Putamen (tissue), 1 donor: ENCODE measurements around the gene SFXN1.

Experiments used
- DNase-seq: peaks from one replicate; pipeline ENCODE4 v3.0.0-alpha.2; 2016; ENCODE audit warnings: low spot score

Gene SFXN1

GRCh38 chr5:175541264-175541663, 62.9 kb downstream of the SFXN1 start:
- no peak for DNase-seq

DNA sequence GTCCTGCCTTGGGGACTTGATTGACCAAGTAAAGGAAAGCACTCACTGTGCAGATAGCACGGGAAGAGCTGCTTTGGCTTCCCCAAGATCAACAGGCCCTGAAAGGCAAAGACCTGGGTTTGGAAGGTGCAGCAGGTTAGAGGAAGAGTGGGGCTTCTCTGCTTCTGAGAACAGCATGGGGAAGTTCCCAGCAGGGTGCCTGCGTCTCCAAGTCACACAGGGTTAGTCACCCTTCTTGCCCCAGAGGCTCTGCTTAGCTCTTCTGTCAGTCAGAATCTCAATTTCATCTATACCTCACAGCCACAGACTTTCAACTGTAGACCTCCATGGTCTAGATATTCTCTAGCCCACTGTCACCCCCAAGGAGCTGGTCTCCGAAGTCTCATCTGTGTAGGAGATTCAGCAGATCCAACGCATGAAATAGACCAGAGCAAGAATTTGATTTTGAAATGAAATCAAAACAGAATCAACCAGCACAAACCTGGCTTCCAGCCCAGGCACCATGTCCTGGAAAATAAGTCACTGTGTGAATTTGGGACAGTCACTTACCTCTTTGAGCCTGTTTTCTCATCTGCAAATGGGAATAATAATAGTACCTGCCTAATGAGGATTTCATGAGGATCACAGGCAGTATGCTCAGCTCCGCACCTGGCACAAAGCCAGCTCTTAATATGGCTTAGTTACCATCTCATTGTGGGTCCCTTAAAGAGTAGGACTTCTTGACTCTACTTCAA, 64.0 kb downstream of the SFXN1 start:
- DNase-seq, result no peak

GRCh38 chr5:175542966-175543235, 64.5 kb downstream of the SFXN1 start:
- no peak for DNase-seq

DNA sequence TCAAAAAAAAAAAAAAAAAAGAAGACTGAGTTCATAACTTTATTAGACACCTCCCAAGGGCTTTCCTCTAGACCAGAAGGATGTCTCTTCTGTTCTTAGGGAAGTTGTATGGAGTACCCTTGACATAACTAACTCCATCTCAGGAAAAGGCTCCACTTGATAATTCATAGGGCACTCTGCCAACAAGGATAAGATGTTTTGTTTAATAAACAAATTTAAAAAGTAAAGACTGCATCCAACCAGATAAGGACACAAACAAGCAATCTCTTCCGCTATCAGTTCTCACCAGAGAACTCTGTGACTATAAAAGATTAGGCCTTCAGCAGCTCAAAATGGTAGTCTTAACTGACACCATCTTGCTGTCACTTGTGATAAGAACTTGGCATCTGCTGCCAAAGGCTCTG, 65.8 kb downstream of the SFXN1 start:
- no peak for DNase-seq

GRCh38 chr5:175544586-175544985, 66.2 kb downstream of the SFXN1 start:
- DNase-seq, result no peak

- DNase-seq, result no peak
Observed at GRCh38 chr5:175547842-175548241, 69.5 kb downstream of the SFXN1 start.

DNA sequence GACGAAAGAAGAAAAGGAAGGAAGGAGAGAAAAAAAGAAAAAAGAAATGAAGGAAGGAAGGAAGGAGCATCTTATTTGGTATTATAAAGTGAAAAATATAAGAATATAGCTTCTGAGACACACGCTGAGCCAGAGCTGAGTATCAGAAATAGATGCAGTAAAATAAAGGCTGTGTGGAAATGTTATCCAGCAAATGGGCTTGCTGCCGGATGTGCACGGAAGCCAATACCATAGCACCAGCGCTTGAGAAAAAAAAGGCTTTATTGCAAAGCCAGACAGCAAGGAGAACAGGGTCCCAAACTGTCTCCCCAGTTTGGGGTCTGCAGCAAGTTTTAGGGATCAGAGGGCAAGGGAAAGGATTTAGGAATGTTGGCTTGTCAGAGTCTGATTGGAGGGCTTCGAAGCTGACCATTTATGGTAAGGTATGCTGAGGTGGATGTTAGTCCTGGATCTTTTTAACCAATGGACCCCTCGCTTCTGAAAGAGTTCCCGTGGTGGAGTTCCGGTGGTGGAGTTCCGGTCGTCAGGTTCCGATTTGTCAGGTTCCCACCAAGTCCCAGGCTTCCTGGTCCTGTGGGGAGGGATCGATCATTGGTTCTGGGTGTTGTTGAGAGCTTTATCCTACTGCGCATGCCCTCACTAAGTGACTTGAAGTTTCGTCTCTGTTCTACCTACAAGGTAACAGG, 70.4 kb downstream of the SFXN1 start:
- DNase-seq, result no peak

GRCh38 chr5:175550055-175550805, 71.9 kb downstream of the SFXN1 start:
- DNase-seq, result no peak

GRCh38 chr5:175551266-175551665, 72.9 kb downstream of the SFXN1 start:
- no peak for DNase-seq

DNA sequence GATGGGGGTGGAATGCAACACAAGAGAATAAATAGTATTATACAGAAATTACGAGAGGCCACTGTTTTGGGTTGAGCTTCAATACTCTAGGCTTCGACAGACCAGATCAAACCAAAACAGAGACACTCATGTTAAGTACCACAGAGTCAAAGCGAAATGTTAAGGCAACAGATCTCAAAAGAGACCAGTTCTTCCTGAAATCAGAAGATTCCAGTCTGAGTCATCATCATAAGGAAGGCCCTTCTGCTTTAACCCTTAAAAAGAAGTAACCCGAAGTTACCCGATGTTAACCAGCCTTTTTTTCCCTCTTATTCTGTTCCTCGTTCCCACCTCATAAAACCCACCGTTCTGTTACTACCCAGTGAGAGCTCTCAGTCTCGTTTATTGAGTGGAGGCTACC, 75.9 kb downstream of the SFXN1 start:
- no peak for DNase-seq

DNA sequence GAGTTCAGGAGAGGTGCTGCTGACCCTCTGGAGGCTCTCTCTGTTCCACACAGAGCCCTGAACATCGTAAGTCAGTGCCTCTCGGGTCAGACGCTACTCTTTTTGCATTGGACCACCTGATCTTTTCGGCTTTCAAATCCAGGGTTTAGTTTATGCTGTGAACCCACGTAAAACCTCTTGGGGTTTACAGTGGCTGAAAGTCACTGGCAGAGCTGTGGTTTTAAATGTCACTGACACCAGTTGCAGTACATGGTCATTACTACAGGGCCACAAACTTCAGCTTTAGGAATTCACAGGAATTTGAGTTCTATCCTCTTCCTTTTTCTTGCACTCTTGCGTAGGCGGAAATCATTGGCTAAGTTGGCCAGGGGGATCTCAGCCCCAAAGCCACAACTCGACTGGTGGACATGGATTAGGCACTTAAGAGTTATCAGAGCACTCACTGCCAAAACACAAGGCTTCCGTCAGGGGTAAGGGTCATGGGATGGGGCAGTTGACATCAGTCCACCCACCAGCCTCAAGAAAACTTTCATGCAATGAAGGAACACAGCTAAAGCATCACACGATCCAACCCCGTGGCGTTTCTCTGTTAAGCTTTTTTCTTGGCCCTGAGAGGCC, 76.9 kb downstream of the SFXN1 start:
- DNase-seq, result no peak

DNA sequence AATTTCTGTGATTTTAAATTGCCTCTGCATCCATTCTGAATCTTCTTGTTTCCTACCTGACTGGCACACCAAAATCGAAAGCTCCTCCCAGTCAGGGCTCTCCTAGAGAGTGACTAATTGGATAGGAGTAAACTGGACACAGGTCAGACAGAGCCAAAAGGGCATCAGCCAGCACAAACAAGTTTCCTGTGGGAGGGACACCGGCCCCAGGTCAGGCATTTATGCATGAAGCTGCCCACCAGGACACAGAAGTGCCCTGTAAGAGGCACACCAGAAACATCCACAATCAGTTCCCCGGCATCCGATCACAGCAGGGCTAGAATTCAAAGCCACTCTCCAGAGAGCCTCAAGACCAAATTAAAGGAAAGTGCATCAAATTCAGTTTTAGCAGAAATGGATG, 78.4 kb downstream of the SFXN1 start:
- DNase-seq, result no peak

- no peak for DNase-seq
Observed at GRCh38 chr5:175557778-175558177, 79.4 kb downstream of the SFXN1 start.

- DNase-seq, result no peak
Observed at GRCh38 chr5:175558801-175559480, 80.6 kb downstream of the SFXN1 start.

DNA sequence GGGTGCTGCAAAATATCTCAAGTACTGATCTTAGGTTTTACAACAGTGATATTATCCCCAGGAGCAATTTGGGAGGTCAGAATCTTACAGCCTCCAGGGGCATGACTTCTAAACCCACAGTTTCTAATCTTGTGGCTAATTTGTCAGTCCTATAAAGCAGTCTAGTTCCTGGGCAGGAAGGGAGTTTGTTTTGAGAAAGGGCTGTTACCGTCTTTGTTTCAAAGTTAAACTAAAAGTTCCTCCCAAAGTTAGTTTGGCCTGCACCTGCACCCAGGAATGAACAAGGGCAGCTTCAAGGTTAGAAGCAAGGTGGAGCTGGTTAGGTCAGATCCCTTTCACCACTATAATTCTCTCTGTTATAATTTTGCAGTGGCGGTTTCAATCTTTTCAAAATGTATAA, 81.7 kb downstream of the SFXN1 start:
- no peak for DNase-seq

DNA sequence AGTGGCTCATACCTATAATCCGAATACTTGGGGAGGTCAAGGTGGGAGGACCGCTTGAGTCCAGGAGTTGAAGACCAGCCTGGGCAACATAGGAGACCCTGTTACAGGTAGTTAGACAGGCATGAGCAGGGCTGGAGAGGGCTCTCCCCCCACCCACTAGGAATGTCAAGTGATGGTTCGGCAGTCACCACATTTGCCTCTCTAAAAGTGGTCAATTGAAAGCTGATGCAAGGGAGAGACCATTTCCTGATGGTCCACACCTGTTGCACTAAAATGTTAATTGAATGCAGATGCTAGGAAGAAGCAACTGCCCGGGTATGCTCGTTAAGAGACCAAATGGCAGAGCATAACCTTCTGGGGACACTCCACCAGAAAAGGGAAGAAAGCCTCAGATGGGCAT, 82.7 kb downstream of the SFXN1 start:
- DNase-seq, result no peak

DNA sequence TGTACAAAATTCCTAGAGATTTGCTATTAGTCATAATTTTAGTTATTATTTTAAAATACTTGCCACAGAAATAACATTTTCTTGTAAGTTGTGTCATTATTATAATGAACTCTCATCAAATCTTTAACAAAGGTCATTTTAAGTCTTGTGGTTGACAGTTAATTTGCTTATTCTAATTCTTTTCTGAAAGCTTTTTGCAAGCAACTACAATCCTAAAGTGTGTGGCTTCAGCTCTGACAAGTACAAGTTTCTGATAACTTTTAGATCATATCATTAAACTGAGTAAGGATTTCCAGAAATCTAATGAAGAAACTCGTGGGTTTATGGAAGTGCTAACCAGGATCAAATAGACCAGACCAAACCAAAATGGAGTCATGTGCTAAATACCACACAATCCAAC, 86.4 kb downstream of the SFXN1 start:
- no peak for DNase-seq

DNA sequence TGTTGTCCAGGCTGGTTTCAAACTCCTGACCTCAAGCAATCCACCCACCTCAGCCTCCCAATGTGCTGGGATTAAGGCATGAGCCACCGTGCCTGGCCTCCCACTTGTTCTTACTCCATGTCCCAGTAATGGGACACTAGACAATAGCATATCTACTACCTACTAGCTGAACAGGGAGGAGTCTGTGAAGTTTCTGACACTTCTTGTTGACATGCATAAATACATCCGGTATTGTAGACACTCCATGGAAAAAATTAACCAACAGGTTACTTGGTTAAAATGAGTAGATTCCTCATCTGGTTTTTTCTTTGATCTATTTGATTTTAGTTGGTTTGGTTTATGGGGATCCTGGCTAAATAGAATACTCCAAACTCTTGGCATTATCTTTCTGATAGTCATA, 88.3 kb downstream of the SFXN1 start:
- no peak for DNase-seq

DNA sequence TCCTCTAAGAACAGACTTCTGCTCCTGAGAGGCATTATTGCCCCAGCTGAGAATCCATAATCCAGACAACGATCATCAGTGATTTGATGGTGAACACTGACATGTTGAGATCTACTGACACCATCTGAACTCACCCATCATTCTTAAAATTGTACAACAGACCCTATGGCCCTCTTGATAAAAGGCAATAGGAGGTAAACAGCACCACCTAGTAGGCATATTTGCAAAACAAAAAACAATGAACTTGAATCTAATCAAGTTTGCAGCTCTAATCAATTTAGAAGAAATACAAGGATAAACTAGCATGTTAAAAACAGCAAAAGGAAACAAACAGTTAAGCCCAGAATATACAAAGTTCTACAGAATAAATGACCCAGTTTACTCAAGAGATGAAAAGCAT, 89.6 kb downstream of the SFXN1 start:
- DNase-seq, result no peak

GRCh38 chr5:175569701-175570100, 91.3 kb downstream of the SFXN1 start:
- DNase-seq, result no peak

- DNase-seq, result no peak
Observed at GRCh38 chr5:175572886-175573285, 94.5 kb downstream of the SFXN1 start.

DNA sequence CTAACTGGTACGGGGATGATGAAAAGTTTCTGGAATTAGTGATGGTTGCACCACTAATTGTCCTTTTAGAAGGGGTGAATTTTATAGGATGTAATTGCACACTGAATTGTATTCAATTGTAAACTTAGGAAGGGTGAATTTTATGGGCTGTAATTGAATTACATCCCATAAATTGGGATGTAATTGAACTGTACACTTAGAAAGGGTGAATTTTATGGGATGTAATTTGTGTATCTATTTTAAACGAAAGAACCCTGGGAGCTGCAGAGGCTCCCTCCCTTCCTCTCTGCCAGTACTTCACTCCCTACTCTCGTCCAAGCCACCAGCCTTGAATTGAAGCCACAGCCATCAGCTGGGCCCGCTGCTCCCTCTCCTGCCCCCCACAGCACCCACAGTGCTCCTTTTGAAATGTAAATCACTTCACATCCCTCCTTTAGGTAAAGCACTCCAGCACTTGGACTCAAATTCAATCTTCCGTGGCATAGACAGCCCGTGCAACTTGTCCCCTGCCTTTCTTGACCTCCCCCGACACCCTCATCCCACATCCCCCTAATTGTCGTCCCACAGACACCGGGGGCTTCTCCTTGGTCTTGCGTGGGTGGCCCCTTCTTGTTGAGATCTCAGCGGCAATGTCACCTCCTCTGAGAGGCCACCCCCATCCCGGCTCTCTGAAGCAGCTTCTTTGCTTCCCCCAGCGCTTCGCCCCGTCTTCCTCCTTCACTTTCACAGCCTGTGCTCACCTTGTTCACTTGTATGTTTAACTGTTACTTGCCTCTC, 95.3 kb downstream of the SFXN1 start:
- no peak for DNase-seq
